ENCODE measurements around the gene ANKRD45.

GRCh38 chr1:173646656-173647055, 23.0 kb downstream of the ANKRD45 start:
- TF ChIP-seq CTCF (conservative IDR thresholded peaks at IDR 0.05) = no peak
- no peak for TF ChIP-seq ZFX (IDR thresholded peaks at IDR 0.05)
